HEK293 (cell line): ENCODE measurements around the gene DACH2.

Experiments
- ATF2 ChIP-seq: fragments of 450-650 bp; formaldehyde crosslinking; IDR thresholded peaks from 2 replicates; pipeline ENCODE4 v1.5.1; 2016; ENCODE audit warnings: missing biosample characterization, missing genetic modification characterization, low read depth
- CTCF ChIP-seq: fragments of 450-650 bp; formaldehyde crosslinking; IDR thresholded peaks from 2 replicates; pipeline ENCODE4 v1.5.1; 2016; ENCODE audit warnings: missing biosample characterization, missing genetic modification characterization
- FEZF1 ChIP-seq: fragments of 450-650 bp; formaldehyde crosslinking; IDR thresholded peaks from 2 replicates; pipeline ENCODE4 v1.5.1; 2016; ENCODE audit warnings: missing biosample characterization, missing genetic modification characterization
- MEIS1 ChIP-seq: sonication (generic); formaldehyde crosslinking; IDR thresholded peaks from 2 replicates; pipeline ENCODE4 v1.8.1; 2022; ENCODE audit warnings: missing genetic modification reagents, mild to moderate bottlenecking, borderline replicate concordance
- REST ChIP-seq: fragments of 450-650 bp; formaldehyde crosslinking; IDR thresholded peaks from 2 replicates; pipeline ENCODE4 v1.5.1; 2016; ENCODE audit warnings: missing biosample characterization, missing genetic modification characterization
- SCRT1 ChIP-seq: fragments of 450-650 bp; formaldehyde crosslinking; IDR thresholded peaks from 2 replicates; pipeline ENCODE4 v1.5.1; 2016; ENCODE audit warnings: missing biosample characterization, missing genetic modification characterization, borderline replicate concordance
- YY1 ChIP-seq: fragments of 450-650 bp; formaldehyde crosslinking; IDR thresholded peaks from 2 replicates; pipeline ENCODE4 v1.5.1; 2018; ENCODE audit warnings: missing biosample characterization, missing genetic modification characterization
- ZBTB44 ChIP-seq: fragments of 450-650 bp; IDR thresholded peaks from 2 replicates; pipeline ENCODE4 v1.5.1; 2018; ENCODE audit warnings: missing biosample characterization, mild to moderate bottlenecking, missing genetic modification characterization

GRCh38 chrX:86349115-86349514 lies 200.9 kb downstream of the DACH2 start:
- TF ChIP-seq ATF2 (tag by site-specific recombination) (no peak), CTCF (tag by site-specific recombination) (no peak), ZBTB44 (no peak), MEIS1 (CRISPR knock-in tag) (no peak), YY1 (tag by site-specific recombination) (no peak), FEZF1 (no peak), SCRT1 (tag by site-specific recombination) (no peak), REST (tag by site-specific recombination) (no peak)
